NOMO-1 treated with dmso at 0.1 percent for 144 hours (cell line): ENCODE results near the gene SEMA5B.

Experiments used
- DNase-seq: peaks from one replicate; lab custom pipeline; 2025; ENCODE audit not compliant: unreplicated experiment; lab: John Stamatoyannopoulos, UW

Gene SEMA5B

DNA sequence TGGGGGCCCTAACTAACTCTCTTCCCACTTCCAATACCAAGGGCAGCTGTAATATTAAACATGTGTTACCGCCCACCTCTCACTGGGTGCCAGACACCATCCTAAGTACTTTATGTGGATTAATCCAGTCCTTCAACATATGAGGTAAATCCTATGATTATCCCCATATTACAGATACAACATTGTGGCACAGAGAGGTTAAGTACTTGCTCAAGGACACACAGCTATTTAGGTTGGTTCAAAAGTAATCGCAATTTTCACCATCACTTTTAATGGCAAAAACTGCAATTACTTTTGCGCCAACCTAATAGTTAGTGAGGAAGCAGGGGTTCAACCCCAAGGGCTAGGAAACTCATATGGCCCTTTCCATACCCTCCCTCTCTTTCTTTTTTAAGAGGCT lies 100.8 kb downstream of the SEMA5B start:
- DNase-seq: no peak

DNA sequence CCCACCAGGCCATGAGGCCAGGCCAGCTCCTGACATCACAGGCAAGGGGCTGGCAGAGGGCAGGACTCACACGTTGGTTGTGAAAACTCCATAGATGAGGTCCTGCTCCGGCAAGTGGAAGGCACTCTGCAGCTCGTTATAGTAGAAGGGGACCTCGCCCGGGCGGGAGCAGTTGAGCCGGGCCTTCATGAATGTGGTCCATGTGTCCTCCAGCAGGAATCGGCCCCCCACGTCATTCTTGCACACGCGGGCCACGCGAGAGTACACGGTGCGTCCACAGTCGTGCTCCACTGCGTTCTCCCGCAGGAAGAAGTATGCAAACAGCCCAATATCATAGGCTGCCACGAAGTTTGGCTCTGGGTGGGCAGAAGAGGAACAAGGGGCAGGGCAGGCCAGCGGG lies 101.2 kb downstream of the SEMA5B start:
- no peak for DNase-seq

DNA sequence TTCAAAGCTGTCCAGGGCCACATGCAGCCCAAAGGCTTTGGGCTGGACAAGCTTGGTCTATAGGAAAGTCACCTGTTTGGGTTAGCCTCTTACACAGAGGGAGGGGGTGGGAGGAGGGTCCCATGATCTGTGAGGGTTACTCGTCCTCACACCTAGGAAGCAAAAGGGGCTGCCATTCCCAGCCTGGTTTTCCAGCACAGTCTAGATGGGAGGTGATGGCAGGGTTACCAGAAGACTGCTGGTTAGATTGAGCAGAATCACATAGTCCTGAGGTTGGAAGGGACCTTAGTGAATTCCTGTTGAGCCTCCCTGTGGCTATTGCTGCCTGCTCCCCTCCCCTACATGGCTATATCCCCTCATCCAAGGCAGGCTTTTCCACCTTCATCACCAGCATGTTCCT lies 101.8 kb downstream of the SEMA5B start:
- no peak for DNase-seq

DNA sequence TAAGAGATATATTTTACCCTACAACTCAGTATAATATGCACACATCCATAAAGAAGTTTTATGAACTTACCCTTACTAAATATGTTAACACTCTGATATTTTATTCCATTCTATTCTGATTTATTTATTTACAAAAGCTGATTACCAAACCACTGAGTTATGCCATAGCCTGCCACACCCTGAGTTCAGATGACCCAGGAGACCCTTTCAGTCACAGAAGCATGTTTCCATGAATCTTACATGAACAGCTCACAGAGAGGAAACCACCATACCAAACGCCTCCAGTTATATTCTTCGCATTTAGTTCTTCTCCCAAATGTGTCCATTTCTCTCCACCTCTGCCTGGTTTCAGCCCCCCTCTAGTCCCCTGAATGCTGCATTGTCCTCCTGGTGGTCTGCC lies 103.5 kb downstream of the SEMA5B start:
- no peak for DNase-seq

DNA sequence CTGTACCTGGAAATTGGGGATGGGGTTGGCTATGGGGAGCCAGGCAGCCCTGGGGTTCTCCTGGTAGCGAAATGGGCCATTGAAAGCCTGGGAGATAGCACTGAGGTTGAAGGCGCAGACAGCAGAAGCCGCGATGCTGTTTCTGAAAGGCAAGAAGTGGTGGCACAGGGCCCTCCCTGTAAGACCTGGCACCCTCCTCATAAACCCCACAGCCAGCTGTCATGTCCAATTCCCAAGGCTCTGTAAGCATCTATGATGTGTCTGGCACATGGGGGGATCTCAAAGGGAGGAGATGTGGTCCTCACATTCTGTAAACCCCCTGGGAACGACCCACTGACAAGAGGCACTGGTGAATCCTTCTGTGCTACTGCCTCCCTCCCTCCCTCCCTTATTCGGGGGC lies 104.0 kb downstream of the SEMA5B start:
- DNase-seq: no peak

DNA sequence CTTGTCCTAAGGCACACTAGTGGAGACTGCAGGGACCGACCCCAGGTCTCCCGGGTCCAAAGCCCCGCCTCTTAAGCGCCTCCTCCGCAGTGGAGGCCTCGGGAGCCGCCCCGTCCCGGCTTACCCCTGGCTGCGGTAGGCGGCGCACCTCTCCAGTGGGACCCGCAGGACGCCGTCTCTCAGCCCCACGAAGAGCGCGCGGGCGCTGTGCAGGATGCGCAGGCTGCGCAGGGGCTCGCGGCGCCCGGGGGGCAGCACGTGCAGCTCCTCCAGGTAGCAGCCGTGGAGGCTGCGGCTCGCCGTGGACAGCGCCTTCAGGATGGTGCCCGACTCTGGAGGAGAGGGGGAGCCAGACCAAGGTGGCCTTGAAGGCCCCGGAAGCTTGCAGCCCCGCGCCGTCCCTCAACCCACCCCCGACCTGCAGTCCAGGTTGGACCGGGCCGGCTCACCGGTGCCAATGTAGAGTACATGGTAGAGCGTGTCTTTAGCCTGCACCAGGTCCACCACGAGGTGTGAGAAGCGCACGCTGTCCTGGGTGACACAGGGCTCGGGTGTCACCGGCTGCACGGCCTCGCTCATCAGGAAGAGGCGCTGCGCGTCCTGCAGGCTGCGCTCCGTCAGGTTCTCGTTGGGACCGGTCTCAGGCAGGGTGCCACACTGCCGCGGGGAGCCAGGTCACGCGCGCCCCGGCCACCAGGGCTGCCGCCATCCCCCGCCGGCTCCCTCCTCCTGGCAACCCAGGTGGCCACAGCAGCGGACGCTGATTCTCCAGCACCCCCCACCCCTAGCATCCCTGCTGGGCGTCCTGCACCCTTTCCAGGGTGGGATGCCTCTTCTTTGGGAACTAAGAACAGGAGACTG lies 105.5 kb downstream of the SEMA5B start:
- DNase-seq: no peak

DNA sequence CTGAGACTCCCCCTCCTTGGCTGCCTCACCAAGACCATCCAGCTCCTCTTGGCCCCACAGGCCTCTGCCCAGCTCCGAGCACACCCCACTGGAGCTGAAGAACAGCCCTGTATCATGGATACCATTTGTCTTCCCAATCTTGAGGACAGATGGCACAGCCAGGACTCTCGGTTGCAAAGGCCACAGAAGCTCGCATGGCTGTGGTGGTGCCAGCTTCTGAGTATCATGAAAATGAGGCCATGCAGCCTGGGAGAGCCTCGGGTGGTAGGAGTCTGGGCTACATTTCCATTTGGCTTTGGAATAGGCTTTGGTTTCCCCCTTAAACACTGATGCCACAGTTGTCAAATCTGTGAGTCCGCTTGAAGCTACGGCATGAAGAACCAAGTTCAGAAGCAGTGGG lies 106.6 kb downstream of the SEMA5B start:
- DNase-seq: no peak

DNA sequence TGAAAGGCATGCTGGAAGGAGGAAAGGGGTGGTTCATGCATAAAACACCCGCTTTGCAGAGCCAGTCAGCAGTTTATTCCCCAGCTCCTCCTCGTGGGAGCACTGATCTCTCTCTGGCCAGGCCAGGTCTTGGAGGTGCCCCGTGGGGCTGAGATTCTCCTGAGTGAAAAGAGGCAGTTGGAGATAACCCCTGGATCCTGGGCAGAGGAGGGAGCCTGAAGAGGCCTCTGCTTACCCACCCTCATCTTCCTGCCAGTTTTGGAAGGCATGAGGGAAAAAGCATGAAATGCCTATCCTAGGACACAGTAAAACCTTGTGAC lies 108.3 kb downstream of the SEMA5B start:
- DNase-seq: no peak

DNA sequence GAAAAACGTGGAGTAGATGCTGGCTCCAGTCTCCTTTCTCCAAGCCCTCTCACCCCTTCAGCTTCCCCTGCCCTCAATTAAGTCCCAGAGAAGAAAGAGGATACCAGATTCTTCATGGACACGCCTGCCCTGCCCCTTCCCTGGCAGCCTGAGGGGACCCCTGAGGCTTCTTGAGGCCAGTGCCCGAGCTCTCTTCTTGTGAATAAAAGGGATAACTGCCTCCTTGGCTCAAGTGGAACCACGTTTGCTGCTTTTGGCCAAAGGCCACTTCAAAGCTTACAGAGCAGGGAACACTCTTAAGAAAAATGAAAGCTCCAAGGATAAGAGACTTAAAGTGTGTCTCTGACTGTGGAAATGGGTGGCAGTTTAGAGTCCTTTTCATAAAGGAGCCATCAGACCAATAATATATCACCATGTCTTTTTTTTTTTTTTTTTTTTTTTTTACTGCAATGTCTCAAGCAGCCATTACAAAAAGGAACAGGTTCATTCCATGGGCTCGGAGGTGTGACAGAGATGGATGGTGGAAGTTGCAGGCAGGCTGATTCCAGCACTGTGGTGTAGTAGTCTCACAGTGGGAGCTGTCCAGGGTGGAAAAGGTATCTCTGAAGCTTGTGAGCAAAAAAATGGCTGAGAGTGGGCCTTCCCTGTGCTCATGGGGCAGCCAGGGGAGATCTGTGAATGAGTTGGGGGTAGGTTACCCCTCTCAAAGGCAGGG lies 108.8 kb downstream of the SEMA5B start:
- no peak for DNase-seq

DNA sequence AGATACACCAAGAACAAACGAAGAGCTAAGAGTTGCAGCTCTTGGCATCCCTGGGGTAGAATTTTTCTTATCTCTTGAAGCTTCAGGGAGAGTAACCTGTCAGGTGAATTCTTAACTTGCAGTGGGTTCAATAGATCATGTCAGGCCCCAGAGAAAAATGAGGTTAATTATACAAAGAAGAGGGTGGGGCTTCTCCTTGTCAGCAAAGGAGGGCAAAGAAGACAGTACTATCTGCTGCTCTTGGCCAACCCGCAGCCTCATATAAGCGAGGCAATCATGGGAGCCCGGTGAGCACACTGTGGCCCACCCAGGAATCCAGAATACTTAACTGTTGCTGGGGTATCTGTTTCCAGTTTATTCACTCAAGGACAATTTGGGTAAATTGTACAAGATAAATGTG lies 110.2 kb downstream of the SEMA5B start:
- no peak for DNase-seq

DNA sequence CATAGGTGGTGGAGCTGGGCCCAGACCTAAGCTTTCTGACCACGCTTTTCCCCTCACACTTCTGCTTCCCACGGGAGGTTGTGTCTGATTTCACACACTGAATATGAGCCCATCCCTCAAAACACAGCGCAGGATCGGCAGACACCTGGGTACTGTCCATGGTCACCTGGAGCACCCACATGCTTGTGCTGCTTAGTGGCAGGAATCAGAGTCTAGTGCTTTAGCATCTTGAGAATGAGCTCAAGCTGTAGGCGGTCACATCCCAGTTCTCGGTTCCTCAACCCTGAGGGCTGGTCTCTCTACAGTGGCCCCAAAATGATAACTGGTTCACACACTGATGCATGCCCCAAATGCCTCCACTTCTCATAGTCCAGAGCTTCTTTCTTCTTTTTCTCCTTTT lies 111.0 kb downstream of the SEMA5B start:
- no peak for DNase-seq

DNA sequence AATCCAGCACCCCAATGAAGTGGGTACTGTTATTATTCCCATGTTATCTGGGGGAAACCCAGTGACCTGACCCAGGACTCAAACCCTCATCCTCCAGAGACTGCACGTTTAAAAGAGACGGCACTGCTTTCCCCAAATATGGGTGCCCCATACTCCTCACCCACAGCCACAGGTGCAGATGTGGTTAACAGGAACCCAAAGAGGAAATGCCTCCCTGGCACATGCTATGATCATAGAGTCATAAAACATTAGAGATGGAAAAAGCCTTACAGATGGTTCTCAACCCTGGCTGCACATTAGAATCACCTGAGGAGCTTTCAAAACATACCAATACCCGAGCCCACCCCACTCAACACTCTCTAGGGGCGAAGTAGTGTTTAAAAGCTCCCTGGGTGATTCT lies 111.5 kb downstream of the SEMA5B start:
- no peak for DNase-seq

DNA sequence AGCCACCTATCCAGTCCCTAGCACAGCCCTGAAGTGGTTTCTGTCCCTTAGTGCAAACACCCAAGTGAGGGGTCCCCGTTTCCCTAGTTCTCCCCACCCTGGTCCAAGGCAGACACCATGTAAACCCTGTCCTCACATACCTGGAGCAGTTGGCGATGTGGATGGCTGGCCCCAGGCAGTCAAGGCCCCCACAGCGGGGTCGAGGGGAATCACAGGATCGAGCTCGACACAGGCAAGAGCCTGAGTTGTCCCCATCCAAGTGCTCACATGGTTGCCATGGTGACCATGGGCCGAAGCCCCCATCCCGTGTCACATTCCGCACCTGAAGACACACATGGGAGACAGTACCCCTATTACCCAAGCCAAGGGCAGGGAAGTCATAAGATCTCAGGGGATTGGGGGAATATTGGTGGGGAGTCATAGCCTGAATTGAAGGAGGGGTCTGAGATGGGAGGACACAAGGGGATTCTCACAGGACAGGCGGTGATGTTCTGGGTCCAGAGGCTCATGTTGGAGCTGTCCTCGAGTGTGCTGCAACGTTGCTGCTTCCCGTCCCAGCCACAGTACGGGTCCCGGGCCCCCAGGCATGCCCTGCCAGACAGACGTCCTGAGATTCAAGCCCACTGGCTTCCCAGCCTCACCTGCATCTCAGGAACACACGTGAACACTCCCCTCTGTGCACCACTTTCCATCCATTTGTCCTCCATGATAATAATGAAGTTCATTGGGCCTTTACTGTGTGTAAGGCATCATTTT lies 112.1 kb downstream of the SEMA5B start:
- no peak for DNase-seq

DNA sequence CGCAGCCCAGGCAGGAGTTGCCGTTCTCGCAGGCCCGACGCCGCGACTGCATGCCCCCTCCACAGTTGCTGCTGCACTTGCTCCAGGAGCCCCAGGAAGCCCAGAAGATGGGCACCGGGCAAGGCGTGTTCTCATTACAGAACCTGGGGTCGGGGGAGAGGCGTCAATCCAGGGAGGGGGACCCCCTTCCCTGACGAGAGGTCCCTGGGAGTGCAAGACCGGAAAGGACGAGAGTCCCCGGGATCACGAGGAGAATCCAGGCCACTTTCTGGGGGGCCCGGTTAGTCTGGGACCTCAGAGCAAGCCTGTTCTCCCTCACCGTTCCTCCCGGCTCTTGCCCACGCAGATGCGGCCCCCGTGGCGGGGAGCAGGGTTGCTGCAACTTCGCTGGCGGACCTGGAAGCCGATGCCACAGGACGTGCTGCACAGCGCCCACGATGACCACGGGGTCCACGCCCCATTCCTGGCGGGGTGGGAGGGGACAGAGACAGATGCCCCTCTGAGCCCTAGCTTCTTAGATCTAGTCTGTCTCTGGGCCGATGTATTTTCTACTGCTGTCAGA lies 113.9 kb downstream of the SEMA5B start:
- no peak for DNase-seq

DNA sequence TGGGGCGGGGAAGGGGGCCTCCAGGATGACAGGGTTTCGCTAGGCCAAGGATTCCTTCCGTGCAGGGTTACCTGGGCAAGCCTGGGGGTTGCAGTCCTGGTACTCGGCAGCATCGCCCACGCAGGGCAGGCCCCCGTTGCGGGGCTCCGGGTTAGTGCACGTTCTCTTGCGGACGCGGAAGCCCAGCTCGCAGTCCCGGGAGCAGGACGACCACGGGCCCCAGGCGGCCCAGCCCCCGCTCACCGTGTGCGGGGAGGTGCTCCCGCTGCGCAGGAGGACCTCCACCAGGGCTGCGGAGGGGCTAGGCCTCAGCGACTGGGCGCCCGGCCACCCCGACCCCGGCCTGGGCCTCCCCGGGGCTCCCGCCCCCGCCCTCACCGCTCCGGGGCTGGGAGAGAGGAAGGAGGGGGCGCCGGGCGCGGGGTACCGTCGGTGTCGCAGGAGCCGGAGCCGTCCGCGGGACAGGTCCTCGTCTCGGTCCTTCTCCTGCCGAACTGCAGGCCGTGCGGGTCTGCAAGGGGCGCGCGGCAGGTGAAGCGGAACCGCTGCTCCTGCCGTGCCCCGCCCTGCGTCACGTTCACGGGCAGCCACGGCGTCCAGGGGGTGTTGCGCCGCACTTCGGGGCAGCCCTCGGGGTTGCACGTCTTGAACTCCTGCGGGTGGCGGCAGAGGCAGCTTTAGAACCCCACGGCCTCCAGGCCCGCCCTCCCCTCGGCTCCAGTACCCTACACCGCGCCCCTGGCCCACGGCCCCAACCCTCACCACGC lies 114.6 kb downstream of the SEMA5B start:
- no peak for DNase-seq

DNA sequence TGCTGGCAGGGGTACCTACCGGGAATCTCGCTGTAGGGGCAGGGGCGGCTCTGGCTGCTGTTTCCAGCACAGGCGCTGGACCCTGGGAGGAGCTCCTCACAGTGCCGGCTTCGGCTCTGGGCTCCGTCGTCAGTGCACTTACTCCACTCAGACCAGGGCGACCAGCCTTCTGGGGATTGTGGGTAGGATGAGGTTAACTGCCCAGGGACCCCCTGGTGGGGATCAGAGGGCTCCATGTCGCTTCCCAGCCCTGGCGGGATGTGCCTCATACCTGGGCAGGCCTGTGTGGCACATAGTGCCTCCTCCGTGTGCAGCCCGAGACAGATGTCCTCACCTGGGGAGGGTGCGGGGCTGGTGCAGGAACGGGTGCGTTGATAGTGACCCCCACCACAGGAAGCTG lies 115.7 kb downstream of the SEMA5B start:
- DNase-seq: no peak

DNA sequence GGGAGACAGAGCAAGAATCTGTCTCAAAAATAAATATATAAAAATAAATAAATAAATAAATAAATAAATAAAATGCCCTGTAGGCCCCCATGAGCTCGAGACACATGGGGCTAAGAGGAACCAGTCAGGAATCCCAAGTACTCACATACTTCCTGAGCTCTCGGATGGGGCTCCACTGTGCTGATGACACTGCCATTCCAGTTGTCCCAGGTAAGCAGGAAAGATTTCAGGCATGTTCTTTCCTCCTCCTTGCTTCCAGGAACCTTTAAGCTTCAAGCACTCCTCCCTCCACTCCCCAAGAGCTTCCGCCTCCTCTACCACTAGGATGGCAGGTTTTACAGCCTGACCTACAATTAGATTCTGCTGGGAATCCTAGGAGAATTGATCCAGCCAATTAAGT lies 119.3 kb downstream of the SEMA5B start:
- no peak for DNase-seq

DNA sequence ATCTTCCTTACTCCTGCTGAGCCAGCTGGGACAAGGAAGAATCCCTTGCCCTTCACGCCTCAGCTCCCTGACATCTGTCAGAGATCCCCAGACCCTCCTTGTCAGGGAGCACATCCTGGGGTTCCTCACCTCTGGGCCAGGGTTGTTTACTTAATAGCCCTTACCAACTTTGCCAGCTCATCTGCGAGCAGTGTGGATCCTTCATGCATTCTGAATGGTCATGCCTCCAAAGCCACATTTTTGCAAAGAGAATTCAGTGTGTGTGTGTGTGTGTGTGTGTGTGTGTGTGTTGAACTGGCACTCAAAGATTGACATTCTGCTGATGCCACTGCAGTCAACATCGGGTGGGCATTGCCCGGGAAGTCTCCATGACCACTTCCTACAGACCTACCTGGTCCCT lies 120.1 kb downstream of the SEMA5B start:
- no peak for DNase-seq

DNA sequence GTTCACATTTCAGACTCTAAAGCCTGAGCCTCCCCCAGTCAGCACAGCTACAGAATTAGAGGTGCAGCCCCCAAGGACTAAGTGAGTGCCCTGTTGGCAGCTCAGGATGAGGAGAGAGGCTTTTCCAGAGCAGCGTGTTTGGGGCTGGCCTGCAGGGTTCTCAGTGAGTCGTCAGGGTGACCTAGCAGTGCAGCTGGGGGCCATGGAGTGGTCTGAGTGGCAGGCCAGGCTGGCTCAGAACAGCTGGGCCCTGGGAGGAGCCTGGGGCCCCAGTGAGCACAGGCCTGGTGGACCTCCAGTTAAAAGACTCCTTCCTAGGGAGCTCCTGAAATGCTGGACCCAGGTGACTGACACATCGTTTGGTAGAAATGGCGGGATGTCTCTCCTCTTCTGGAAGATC lies 124.4 kb downstream of the SEMA5B start:
- no peak for DNase-seq

DNA sequence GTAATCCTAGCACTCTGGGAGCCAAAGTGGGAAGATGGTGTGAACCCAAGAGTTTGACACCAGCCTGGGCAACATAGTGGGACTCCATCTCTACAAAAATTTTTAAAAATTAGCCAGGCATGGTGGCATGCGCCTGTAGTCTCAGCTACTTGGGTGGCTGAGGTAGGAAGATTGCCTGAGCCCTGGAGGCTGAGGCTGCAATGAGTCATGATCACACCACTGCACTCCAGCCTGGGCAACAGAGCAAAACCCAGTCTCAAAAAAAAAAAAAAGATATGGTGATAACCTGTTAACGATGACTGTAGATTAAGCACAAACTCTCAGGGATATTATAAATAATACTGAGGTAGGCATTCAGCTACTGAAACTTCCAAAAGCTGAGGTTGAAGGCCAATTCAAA lies 125.2 kb downstream of the SEMA5B start:
- no peak for DNase-seq

DNA sequence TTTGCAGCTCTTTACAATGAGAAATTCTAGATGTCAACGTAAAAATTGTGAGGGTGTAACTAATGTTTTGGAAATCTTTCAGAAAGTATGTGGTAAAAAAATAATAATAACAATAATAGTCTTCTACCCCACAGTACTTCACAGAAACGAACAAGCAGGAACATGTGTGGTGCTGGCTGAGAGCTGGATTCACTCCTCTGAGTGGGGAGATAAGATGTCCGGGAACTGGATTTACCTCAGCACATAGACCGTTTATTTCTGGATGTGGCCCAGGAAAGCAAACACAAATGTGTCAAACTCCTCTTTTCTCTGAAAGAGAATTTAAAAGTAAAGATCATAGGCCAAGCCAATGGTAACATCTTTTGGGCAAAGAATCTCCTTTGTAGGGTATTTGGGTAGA lies 129.3 kb downstream of the SEMA5B start:
- DNase-seq: no peak
